ENCODE measurements around the gene AHNAK. TPM values are rescaled to one million over a fixed set of nuclear protein-coding genes. Genes with fewer than 3 reads are reported as not detected.
"Not testable (repeated sequence)": the region's sequence is repeated elsewhere in the genome, so short reads cannot be mapped to it uniquely, and the experiment has no call there.

The AHNAK gene
- total RNA-seq, 4 donors from 2014 or later: 374 to 1,261 (median 571) TPM

DNA sequence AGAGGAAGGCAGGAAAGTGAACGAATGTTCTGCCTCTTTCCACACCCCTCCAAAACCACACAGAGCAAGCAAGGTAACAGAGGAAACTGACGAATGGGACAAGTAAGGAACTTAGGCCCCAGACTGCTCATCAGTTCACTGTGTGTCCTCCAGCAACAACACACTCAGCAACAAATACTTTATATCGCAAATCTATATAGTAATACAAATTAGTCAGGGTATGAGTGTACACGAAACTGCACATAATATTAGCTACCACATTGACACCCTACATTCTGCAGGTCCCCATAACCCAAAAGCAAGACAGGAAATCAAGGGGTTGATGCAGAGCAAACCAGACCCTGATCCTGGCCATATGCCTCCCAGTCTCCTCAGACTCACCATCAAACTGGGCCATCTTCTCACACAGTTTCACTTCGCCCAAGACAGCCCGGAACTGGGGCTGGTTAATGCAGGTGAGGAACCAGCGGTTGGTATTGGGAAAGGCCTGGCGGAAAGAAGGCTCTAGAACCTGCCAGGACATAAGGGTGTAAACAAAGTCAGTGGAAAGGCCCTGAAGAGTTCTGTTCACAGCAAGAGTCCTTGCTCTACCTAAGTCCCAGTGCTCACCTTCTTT is 20.5 kb upstream of the AHNAK start:
- in situ Hi-C loops (cut with MboI; ENCODE audit: low sequenced_read_pairs in 4 of 4): loop anchor here in 2 of 4 donors (10.0 kb wide), 1 partner anchor 142 kb away; no protein-coding TSS in a partner anchor

DNA sequence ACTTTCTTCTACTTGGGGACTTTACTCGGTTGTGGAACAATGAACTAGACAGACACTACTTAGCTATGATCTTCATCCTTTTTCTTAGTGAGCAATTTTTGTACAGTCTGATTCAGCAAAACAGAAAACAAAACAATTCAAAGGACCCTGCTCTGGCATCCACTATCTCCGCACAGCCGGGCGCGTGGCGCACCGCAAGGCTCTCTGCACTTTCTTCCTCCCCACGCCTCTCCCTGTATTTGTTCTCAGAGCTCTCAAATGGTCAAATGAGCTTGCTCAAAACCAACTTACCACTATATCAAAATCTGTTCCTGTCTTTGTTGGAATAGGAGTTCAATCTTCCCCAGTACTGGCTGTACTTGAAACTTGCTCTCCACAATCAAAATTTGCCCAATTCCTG is 19.6 kb upstream of the AHNAK start:
- in situ Hi-C loops (cut with MboI; ENCODE audit: low sequenced_read_pairs in 4 of 4): loop anchor here in 2 of 4 donors (10.0 kb wide), 1 partner anchor 141 kb away; no protein-coding TSS in a partner anchor
- H3K4me1 ChIP-seq: peaks cover 27 to 38% of the 10 kb centered on the region in 2 donors
- peak overlapping the region in 2 of 4 donors; percentile 46 to 94 for H3K27ac ChIP-seq
- peaks cover 0 to 92% of the 10 kb centered on the region in 2 donors for H3K36me3 ChIP-seq
- no peak overlapping the region for H3K4me3 ChIP-seq
- H3K9me3 ChIP-seq: no peaks in the 10 kb centered on the region
- TF ChIP-seq POLR2A (IDR thresholded peaks at IDR 0.05): no peak
- TF ChIP-seq, protein P1, sequence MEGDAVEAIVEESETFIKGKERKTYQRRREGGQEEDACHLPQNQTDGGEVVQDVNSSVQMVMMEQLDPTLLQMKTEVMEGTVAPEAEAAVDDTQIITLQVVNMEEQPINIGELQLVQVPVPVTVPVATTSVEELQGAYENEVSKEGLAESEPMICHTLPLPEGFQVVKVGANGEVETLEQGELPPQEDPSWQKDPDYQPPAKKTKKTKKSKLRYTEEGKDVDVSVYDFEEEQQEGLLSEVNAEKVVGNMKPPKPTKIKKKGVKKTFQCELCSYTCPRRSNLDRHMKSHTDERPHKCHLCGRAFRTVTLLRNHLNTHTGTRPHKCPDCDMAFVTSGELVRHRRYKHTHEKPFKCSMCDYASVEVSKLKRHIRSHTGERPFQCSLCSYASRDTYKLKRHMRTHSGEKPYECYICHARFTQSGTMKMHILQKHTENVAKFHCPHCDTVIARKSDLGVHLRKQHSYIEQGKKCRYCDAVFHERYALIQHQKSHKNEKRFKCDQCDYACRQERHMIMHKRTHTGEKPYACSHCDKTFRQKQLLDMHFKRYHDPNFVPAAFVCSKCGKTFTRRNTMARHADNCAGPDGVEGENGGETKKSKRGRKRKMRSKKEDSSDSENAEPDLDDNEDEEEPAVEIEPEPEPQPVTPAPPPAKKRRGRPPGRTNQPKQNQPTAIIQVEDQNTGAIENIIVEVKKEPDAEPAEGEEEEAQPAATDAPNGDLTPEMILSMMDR (IDR thresholded peaks at IDR 0.05 in 4 of 5, conservative IDR thresholded peaks at IDR 0.05 in 1 of 5): no peak
- no peak for DNase-seq
- H3K27me3 ChIP-seq: no peaks in the 10 kb centered on the region
- intact Hi-C loops (cut with DNase I; ENCODE audit: low total_unique reads): no loop called here
- no peak for ATAC-seq

More for the DNA sequence above, 20.5 kb upstream of the AHNAK start:
- H3K27me3 ChIP-seq: no peaks in the 10 kb centered on the region
- H3K36me3 ChIP-seq: peaks cover 0 to 97% of the 10 kb centered on the region in 2 donors
- peak overlapping the region; percentile 21 to 94 (median 75) for H3K27ac ChIP-seq
- H3K4me3 ChIP-seq: no peak overlapping the region
- no peaks in the 10 kb centered on the region for H3K9me3 ChIP-seq
- DNase-seq: no peak
- ATAC-seq: no peak
- TF ChIP-seq, protein P1 (IDR thresholded peaks at IDR 0.05 in 4 of 5, conservative IDR thresholded peaks at IDR 0.05 in 1 of 5): no peak
- no peak for TF ChIP-seq POLR2A (IDR thresholded peaks at IDR 0.05)
- intact Hi-C loops (cut with DNase I; ENCODE audit: low total_unique reads): no loop called here
- H3K4me1 ChIP-seq: peaks cover 32 to 42% of the 10 kb centered on the region in 2 donors

DNA sequence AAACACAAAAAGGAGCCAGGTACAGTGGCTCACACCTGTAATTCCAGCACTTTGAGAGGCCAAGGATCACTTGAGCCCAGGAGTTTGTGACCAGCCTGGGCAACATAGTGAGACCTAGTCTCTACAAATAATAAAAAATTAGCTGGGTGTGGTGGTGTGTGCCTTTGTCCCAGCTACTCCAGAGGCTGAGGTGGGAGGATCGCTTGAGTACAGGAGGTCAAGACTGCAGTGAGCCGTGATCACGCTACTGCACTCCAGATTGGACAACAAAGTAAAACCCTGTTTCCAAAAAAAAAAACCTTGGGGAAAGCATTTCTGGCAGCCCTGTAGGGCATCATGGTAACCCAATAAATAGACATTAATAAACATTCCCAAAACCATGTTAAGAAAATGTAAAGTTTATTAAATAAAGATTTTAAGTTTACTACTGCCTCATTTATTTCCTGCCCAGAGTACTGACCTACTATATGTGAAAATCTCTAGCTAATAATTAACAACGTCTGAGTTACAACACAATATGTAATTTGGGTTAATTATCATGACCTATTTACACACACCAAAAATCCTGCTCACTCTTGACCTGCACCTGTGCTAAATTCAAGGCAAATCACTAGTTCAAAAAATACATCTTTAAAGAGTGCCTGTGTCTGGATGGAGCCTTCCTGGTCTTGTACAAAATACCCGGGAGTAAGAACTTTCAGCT is 18.6 kb upstream of the AHNAK start:
- in situ Hi-C loops (cut with MboI; ENCODE audit: low sequenced_read_pairs in 4 of 4): loop anchor here in 2 of 4 donors (10.0 kb wide), 1 partner anchor 140 kb away; no protein-coding TSS in a partner anchor
- H3K36me3 ChIP-seq: peaks cover 0 to 82% of the 10 kb centered on the region in 2 donors
- DNase-seq: no peak

DNA sequence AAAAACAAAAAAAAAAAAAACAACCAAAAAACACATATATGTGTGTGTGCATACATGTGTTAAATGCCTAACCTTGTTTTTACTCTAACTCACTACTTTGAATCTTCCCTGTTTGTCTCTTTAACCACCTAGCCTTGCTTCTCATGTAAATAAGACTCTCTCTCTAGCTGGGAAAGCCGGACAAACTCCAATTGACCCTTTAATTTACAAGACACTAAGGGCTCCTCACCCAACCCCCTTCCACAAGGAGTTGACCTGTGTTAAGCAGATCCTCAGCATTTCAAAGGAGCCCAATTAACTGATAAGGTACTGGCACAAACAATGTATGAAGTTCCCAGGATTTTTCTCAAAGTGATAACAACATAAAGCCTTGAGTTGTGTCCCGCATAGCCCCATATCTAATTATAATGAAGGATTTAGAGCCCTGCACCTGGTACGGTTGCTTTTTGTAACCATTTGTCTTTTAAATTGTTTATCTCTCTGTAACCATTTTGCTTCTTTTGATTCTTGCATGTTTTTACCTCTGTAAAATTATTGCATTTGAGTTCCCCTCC is 15.1 kb upstream of the AHNAK start:
- not testable (repeated sequence) for ATAC-seq, DNase-seq, H3K4me3 ChIP-seq, H3K27me3 ChIP-seq, H3K9me3 ChIP-seq
- H3K27ac ChIP-seq: peak overlapping the region; percentile 97 to 100 (median 100)
- in situ Hi-C loops (cut with MboI; ENCODE audit: low sequenced_read_pairs in 4 of 4) (loop anchor here in 2 of 4 donors (5.0 to 10.0 kb wide), 2 partner anchors 64 to 137 kb away; no protein-coding TSS in a partner anchor), intact Hi-C loops (cut with DNase I; ENCODE audit: low total_unique reads) (loop anchor here (2.0 to 5.0 kb wide), 2 partner anchors 41 to 167 kb away; partner anchors contain the start of gene MTA2)
- peaks cover 42 to 44% of the 10 kb centered on the region in 2 donors for H3K4me1 ChIP-seq
- peaks cover 0 to 70% of the 10 kb centered on the region in 2 donors for H3K36me3 ChIP-seq

More for the DNA sequence above, 18.6 kb upstream of the AHNAK start:
- Histone ChIP-seq H3K9me3 (no peaks in the 10 kb centered on the region), H3K4me3 (no peak overlapping the region), H3K27me3 (no peaks in the 10 kb centered on the region), H3K4me1 (peaks cover 32 to 37% of the 10 kb centered on the region in 2 donors), H3K27ac (peak overlapping the region in 3 of 4 donors; percentile 19 to 94 (median 34))
- no peak for TF ChIP-seq POLR2A (IDR thresholded peaks at IDR 0.05)
- TF ChIP-seq, protein P1 (IDR thresholded peaks at IDR 0.05 in 4 of 5, conservative IDR thresholded peaks at IDR 0.05 in 1 of 5): no peak
- ATAC-seq: no peak
- intact Hi-C loops (cut with DNase I; ENCODE audit: low total_unique reads): no loop called here
